NCI-H2227 (cell line): ENCODE results near the gene PAX7.
"Not testable (repeated sequence)": the region's sequence is repeated elsewhere in the genome, so short reads cannot be mapped to it uniquely, and the experiment has no call there.

Source experiments
- DNase-seq: peaks from one replicate; lab custom pipeline; 2025; ENCODE audit not compliant: unreplicated experiment; lab: John Stamatoyannopoulos, UW

Gene PAX7

DNA sequence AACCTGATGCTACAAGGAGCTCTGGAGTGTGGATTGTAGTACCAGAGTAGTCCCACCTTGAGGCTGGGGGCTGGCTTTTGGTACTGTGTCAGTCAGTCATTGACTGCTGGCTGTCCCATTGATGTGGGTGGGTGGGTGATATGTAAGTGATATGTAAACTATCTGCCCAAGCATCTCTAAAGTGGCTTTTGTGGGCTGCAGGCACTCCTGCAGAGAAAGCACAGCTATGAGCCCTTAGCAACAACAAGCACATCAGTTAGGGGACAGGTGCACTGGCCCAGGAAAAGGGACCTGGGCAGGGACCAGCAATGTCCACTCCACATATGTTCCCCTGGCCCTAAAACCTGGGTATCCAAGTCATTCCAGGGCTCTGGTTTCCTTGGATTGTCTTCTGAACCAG, 118.9 kb downstream of the PAX7 start:
- no peak for DNase-seq

- no peak for DNase-seq
Measured at GRCh38 chr1:18750600-18750999, 120.0 kb downstream of the PAX7 start.

DNA sequence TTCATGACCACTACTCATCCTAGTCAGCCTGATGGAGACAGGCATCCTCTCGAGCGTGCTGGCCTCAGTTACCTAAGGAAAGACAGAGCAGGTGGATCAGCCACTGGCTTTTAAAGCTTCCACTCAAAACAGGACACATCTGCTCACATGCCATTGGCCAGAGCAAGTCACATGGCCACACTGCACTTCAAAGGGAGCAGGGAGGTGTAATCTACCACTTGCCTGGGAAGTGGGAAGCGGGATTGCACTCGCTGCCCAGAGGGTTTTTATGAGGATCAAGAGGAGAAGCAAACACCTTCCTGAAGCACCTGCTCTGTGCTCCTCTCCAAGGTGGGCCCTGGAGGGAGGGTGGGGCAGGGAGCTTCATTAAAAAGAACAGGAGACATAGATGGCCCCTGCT, 120.8 kb downstream of the PAX7 start:
- no peak for DNase-seq

- no peak for DNase-seq
Measured at GRCh38 chr1:18752409-18752808, 121.8 kb downstream of the PAX7 start.

DNA sequence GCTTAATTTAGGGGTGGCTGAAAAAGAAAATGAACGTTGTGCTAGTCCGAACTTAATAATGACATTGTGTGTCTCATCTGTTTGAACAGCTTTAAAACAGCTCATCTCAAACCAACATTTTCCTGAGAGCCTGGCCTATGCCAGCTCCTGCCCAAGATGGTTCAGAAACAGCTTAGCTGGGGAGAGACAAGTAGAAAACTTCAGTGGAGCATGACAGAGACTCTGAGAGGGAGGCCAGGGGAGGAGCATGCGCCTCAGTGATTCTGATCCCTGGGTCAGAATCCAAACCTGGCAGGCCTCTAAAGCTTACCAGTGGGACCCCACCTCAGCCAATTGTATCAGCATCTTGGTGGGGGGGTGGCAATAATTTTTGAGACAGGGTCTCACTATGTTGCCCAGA, 129.5 kb downstream of the PAX7 start:
- DNase-seq: no peak

GRCh38 chr1:18761948-18762840, 131.5 kb downstream of the PAX7 start:
- no peak for DNase-seq

GRCh38 chr1:18764362-18764761, 133.7 kb downstream of the PAX7 start:
- no peak for DNase-seq

- no peak for DNase-seq
Measured at GRCh38 chr1:18765725-18766124, 135.1 kb downstream of the PAX7 start.

- no peak for DNase-seq
Measured at GRCh38 chr1:18766328-18766727, 135.7 kb downstream of the PAX7 start.

GRCh38 chr1:18767576-18767975, 136.9 kb downstream of the PAX7 start:
- DNase-seq: not testable (repeated sequence)

DNA sequence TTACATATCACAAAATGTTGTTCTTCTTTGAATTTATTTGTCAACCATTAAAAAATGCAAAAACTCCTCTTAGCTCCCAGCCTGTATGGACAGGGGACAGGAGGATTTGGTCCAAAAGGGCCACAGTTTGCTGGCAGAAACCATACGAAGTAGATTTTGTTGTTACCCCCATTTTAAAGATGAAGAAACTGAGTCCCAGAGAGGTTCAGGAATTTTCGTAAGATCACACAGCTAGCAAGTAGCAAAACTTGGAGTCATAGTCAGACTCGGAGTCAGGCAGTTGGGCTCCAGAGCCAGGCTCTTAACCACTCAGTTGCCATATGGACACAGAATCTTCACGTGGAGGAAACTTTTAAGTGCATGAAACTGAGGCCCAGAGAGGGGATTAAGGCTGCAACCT, 137.4 kb downstream of the PAX7 start:
- no peak for DNase-seq

DNA sequence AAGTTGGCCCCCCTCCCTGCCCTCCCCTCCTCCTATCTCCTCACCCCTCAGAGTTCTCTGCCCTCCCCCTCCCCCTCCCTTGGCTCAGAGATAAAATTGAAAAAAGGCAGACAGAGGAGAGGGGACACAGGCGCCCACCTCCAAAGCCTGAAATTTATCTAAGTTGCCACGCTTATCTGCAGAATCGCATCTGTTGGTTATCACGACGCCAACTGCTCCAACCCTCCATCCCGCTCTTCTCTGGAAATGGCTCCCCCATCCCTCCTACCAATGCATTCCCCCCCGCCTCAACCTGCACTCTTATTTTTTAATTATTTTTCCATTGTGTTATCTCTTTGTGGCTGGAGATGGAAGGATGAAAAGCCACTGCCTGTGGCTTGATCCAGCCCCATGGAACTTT, 138.5 kb downstream of the PAX7 start:
- DNase-seq: no peak

DNA sequence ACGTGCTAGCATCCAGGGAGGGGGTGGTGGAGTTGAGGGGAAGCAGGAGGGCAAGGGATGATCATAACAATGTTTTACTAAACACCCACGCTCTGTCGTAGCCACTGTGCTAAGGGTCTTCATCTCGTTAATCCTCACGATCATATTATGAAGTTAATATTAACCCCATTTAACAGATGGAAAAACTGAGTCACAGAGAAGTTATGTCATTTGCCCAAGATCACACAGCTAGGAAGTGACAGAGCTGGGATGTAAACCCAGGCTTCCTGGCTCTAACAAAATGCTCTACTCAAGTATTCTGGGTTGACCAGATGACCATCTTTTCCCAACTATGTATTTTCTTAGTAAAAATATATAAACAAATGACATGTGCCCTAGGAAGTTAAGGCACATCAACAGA, 140.2 kb downstream of the PAX7 start:
- no peak for DNase-seq

GRCh38 chr1:18773753-18774152, 143.1 kb downstream of the PAX7 start:
- DNase-seq: no peak

- DNase-seq: no peak
Measured at GRCh38 chr1:18775341-18775740, 144.7 kb downstream of the PAX7 start.

- peak; percentile 47 for DNase-seq
Measured at GRCh38 chr1:18776777-18777176, 146.1 kb downstream of the PAX7 start.

DNA sequence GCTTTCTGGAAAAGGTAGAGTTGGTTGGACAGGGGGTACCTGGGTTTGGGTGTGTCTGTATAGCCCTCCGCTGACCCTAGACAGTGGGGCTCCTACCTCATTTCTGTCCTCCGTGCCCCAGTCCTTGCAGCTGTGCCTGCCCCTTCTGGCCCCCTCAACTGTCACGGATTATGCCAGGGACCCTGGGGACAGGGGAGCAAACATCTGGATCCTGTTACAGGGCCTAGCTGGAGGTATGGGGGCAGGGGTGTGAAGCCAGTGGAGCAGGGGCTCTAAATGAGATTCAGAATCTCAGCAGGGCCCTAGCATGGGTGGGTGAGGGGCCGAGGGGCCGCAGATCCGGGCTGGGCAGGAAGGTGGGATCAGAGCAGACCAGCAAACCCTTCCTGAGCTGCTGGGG, 147.8 kb downstream of the PAX7 start:
- no peak for DNase-seq

- DNase-seq: no peak
Measured at GRCh38 chr1:18781031-18781430, 150.4 kb downstream of the PAX7 start.

GRCh38 chr1:18783705-18784481, 153.2 kb downstream of the PAX7 start:
- DNase-seq: no peak

DNA sequence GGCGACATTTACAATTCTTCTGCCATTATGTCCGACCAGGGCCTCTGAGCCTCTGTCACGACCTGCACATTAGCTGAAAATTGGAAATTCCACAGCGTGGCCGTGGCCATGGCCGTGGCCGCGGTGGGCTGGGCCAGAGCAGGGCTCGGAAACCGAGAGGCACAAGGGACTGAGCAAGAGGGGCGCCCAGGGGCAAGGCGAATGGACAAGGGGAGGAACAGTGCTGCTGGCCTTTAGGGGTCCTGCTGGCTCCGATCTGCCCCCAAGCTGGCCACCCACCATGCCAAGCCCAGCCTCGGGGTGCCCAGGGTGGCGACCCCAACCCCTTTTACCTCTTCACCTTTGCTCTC, 153.8 kb downstream of the PAX7 start:
- DNase-seq: no peak

- DNase-seq: no peak
Measured at GRCh38 chr1:18786149-18786548, 155.5 kb downstream of the PAX7 start.

DNA sequence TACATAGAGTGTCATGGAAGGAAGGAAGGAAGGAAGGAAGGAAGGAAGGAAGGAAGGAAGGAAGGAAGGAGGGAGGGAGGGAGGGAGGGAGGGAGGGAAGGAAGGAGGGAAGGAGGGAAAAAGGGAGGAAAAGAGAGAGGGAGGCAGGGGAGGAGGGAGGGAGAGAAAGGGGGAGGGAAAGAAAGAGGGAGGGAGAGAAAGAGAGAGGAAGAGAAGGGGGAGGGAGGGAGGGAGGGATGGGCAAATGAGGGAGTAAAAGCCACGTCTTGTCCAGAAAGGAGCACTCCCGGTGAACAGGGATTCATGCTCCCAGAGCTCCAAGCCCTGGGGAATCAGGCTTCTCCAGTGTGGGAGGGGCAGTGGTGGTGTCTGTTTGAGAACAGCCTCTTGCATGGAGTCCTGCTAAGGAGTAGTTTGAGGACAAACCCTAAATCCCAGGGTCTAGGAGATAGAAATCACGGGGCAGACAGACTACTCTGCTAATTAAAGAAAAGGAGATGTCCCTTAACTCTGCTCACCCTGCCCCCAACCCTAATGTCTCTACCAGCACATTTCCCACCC, 157.3 kb downstream of the PAX7 start:
- DNase-seq: no peak
